ENCODE data around the gene DNAJC16. TPM values are rescaled to one million over a fixed set of nuclear protein-coding genes. Genes with fewer than 3 reads are reported as not detected.

DNAJC16 gene
- total and polyA plus RNA-seq, 9 of the 15 experiments (the other 6 are each of a cell fraction or from before 2014, with no cell fraction given) = 6.9 to 16.8 (median 12.8) TPM

GRCh38 chr1:15510611-15511405 lies 15.8 kb upstream of the DNAJC16 start (continued):
- TF ChIP-seq, protein P1, sequence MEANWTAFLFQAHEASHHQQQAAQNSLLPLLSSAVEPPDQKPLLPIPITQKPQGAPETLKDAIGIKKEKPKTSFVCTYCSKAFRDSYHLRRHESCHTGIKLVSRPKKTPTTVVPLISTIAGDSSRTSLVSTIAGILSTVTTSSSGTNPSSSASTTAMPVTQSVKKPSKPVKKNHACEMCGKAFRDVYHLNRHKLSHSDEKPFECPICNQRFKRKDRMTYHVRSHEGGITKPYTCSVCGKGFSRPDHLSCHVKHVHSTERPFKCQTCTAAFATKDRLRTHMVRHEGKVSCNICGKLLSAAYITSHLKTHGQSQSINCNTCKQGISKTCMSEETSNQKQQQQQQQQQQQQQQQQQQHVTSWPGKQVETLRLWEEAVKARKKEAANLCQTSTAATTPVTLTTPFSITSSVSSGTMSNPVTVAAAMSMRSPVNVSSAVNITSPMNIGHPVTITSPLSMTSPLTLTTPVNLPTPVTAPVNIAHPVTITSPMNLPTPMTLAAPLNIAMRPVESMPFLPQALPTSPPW (CRISPR knock-in tag; IDR thresholded peaks at IDR 0.05) = no peak
- no peak for TF ChIP-seq BCL6 (CRISPR knock-in tag; IDR thresholded peaks at IDR 0.05)
- TF ChIP-seq NFIC (IDR thresholded peaks at IDR 0.05) = peak; percentile 96
- no peak for TF ChIP-seq NR2F6 (CRISPR knock-in tag; IDR thresholded peaks at IDR 0.05)
- TF ChIP-seq, protein P2, sequence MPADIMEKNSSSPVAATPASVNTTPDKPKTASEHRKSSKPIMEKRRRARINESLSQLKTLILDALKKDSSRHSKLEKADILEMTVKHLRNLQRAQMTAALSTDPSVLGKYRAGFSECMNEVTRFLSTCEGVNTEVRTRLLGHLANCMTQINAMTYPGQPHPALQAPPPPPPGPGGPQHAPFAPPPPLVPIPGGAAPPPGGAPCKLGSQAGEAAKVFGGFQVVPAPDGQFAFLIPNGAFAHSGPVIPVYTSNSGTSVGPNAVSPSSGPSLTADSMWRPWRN (IDR thresholded peaks at IDR 0.05; ENCODE audit: low read depth) = no peak

DNA sequence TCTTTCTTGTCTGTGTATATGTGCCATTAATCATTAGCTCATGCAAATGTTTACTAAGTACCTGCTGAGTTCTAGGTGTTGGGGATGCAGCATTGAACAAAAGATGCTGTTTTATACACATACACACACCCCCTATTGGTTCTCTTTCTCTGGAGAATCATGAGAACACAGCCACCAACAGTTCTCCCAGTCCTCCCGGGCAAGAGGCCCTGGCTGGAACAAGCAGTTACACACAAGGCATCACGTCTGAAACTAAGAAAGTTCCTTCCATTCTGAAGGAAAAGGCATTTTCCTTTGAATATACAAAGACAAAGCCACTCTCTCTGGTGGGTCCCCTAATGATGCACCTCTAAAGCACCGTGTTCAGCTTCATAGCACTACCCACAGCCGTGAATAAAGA lies 13.5 kb upstream of the DNAJC16 start:
- Histone ChIP-seq H3K27me3 (ENCODE audit: control insufficient read depth in 2 of 2, insufficient read depth in 2 of 2, low read length in 2 of 2) (no peaks in the 10 kb centered on the region), H3K9me3 (replicated peaks; ENCODE audit: control insufficient read depth, insufficient read depth, low read depth, low read length) (no peaks in the 10 kb centered on the region), H3K4me1 (replicated peaks in 1 of 2; ENCODE audit: control insufficient read depth in 2 of 2, insufficient read depth in 2 of 2, low read length in 2 of 2) (peaks cover 9 to 19% of the 10 kb centered on the region in 2 experiments), H3K9me1 (ENCODE audit: control insufficient read depth, insufficient read depth, low read length) (no peaks in the 10 kb centered on the region), H3K36me3 (ENCODE audit: control insufficient read depth, insufficient read depth, low read length) (peaks cover 53% of the 10 kb centered on the region), H3K79me2 (ENCODE audit: control insufficient read depth, insufficient read depth, low read length) (peaks cover 23% of the 10 kb centered on the region), H4K20me1 (replicated peaks; ENCODE audit: control insufficient read depth, insufficient read depth, low read length) (no peaks in the 10 kb centered on the region; the same call in 1 of the 2 replicates), H3K27ac (ENCODE audit: extremely low read depth, low read depth, low read length) (no peak overlapping the region), H2AFZ (ENCODE audit: low read depth, low read length) (no peak overlapping the region), H3K9ac (ENCODE audit: insufficient read depth in 1 of 2, low read depth in 2 of 2, low read length in 2 of 2) (no peak overlapping the region), H3K4me3 (no peak overlapping the region), H3K4me2 (ENCODE audit: insufficient read depth, low read length) (no peak overlapping the region)
- BruUV-seq (replicated peaks) = no TSS peak
- intact Hi-C loops (cut with micrococcal nuclease) = no loop called here
- in situ Hi-C loops (cut with MboI) = no loop called here
- no peak for DNase-seq (ENCODE audit: extremely low read depth in 1 of 4, low spot score in 3 of 4)
- FAIRE-seq = no peak
- POLR2A ChIA-PET = interaction anchor here (1.2 to 2.9 kb wide), 2 partner anchors 9 to 11 kb away, joined by 4 to 19 read pairs; partner anchors contain the start of gene CASP9
- CTCF ChIA-PET (ENCODE audit: low intra/inter-chr PET ratio) = no interaction called here
- 57% methylated on average over 4 of the region's 4 CpGs for WGBS (ENCODE audit: insufficient coverage, low coverage, missing lambda C conversion rate)
- no peak for ATAC-seq
- TF ChIP-seq ZNF589 (CRISPR knock-in tag; IDR thresholded peaks at IDR 0.05; ENCODE audit: low read depth) = no peak
- TF ChIP-seq, protein P3, sequence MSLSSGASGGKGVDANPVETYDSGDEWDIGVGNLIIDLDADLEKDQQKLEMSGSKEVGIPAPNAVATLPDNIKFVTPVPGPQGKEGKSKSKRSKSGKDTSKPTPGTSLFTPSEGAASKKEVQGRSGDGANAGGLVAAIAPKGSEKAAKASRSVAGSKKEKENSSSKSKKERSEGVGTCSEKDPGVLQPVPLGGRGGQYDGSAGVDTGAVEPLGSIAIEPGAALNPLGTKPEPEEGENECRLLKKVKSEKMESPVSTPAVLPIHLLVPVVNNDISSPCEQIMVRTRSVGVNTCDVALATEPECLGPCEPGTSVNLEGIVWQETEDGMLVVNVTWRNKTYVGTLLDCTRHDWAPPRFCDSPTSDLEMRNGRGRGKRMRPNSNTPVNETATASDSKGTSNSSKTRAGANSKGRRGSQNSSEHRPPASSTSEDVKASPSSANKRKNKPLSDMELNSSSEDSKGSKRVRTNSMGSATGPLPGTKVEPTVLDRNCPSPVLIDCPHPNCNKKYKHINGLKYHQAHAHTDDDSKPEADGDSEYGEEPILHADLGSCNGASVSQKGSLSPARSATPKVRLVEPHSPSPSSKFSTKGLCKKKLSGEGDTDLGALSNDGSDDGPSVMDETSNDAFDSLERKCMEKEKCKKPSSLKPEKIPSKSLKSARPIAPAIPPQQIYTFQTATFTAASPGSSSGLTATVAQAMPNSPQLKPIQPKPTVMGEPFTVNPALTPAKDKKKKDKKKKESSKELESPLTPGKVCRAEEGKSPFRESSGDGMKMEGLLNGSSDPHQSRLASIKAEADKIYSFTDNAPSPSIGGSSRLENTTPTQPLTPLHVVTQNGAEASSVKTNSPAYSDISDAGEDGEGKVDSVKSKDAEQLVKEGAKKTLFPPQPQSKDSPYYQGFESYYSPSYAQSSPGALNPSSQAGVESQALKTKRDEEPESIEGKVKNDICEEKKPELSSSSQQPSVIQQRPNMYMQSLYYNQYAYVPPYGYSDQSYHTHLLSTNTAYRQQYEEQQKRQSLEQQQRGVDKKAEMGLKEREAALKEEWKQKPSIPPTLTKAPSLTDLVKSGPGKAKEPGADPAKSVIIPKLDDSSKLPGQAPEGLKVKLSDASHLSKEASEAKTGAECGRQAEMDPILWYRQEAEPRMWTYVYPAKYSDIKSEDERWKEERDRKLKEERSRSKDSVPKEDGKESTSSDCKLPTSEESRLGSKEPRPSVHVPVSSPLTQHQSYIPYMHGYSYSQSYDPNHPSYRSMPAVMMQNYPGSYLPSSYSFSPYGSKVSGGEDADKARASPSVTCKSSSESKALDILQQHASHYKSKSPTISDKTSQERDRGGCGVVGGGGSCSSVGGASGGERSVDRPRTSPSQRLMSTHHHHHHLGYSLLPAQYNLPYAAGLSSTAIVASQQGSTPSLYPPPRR (CRISPR knock-in tag; IDR thresholded peaks at IDR 0.05; ENCODE audit: borderline replicate concordance) = no peak
- TF ChIP-seq GABPB1 (CRISPR knock-in tag; IDR thresholded peaks at IDR 0.05) = no peak
- no peak for TF ChIP-seq SLC30A9 (CRISPR knock-in tag; IDR thresholded peaks at IDR 0.05)
- TF ChIP-seq TAF9B (IDR thresholded peaks at IDR 0.05; ENCODE audit: partially characterized antibody) = no peak
- TF ChIP-seq, protein P4, sequence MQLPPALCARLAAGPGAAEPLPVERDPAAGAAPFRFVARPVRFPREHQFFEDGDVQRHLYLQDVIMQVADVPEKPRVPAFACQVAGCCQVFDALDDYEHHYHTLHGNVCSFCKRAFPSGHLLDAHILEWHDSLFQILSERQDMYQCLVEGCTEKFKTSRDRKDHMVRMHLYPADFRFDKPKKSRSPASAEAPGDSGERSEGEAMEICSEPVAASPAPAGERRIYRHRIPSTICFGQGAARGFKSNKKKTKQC (CRISPR knock-in tag; IDR thresholded peaks at IDR 0.05) = no peak

All from K562 (cell line).